Eye (tissue), 1 donor: ENCODE data around the gene FKBP10.
"Not testable (repeated sequence)": the region's sequence is repeated elsewhere in the genome, so short reads cannot be mapped to it uniquely, and the experiment has no call there.

Experiments used
- DNase-seq: peaks from one replicate; pipeline ENCODE4 v3.0.0-alpha.2; 2015

Gene FKBP10

DNA sequence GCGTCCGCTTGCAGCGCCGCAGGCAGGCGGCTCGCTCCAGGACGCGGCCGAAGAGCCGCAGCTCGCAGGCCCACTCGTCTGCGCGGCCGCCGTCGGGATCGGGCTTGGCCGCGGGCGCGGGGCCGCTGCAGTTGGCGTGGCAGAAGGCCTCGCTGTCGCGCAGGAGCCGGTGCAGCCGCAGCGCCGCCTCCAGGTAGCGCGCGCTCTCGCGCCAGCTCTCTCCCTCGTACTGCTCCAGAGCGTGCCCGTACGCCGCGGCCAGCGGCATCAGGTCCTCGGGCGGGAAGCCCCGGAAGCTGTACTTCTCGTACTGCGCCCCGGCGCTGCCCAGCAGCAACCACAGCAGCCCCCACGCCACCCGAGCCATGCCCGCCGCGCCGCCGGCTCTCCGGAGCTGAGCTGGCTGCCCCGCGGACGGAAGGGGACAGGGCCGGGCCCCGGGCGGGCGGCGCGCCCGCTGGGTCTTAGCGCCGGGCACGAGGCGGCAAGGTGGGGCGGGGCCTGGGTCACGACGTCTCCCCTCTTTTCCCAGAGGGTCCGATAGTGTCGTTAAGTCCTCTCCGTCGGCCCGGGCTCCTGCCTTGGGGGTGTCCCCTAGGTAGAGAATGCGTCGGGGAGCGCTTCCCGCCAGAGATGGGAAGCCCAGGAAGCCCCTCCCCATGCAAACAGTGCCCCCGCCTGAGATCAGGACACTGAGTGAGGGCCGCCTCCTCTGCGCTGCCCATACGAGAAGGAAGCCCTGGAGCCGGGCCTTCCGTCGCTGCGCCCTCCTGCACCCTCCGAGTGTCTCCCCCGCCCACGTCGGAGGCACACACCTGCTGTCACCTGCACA lies 1.0 kb upstream of the FKBP10 start, which contains the start of gene P3H4:
P3H4 (minus strand) TSS at position 401 of the 832 bp plus-strand sequence; CDS start at position 367, 34 bp downstream.
- DNase-seq: peak; percentile 95

DNA sequence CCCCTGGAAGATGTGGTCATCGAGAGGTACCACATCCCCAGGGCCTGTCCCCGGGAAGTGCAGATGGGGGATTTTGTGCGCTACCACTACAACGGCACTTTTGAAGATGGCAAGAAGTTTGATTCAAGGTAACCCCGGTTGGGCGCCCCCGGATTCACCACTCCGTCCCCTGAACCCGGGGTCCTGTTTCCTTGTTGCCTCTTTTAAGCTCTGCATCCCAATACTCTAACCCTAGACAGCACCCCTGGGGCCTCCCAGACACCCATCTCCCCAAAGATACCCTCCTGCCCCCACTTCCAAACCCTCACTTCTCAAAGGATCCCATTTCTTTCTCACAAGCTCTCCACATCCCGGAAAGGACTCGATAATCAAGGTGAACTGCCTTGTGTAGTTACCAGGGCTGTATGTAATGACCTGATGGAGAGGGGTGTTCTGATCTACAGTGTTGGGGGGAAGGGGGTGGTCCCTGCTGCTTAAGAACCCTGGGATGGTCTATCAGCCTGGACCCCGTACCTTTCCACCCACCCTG lies 412 bp downstream of the FKBP10 start:
- no peak for DNase-seq

DNA sequence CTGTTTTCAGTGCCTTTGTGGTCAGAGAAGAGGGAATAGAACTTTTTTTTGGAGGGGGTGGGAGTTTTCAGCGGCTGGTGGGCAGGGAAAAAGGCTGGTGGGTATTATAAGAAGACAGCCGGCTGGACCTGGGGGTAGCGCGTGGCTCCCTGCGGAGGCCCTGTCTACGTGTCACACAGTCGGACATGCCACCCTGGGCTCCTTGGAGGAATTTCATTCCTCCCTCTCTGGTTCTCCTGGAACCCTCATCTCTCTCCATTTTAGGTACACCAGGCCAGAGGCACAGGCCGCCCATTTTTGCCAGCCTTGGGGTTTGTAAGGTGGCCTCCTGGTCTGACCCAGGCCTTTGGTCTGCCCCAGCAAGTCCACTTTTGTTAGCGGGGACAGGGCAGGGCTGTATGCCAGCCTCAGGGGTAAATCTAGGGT lies 908 bp downstream of the FKBP10 start:
- DNase-seq: no peak

DNA sequence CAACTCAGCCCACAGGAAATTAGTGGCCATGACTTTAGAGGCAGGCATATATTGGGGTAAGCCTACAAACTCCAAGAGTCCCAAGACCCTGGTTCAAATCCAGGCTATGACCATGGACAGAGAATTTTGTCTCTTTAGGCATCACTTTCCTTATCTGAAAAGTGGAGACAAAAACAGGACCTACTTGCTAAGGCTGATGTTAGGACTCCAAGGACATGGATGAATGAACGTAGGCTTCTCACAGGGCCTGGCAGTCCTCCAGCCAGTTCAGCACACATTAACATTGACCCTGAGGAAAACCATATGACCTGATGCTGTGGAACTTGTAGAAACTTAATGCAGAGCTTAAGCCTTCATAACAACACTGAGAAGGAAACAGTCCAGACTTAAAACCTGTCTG lies 1.4 kb downstream of the FKBP10 start:
- no peak for DNase-seq

DNA sequence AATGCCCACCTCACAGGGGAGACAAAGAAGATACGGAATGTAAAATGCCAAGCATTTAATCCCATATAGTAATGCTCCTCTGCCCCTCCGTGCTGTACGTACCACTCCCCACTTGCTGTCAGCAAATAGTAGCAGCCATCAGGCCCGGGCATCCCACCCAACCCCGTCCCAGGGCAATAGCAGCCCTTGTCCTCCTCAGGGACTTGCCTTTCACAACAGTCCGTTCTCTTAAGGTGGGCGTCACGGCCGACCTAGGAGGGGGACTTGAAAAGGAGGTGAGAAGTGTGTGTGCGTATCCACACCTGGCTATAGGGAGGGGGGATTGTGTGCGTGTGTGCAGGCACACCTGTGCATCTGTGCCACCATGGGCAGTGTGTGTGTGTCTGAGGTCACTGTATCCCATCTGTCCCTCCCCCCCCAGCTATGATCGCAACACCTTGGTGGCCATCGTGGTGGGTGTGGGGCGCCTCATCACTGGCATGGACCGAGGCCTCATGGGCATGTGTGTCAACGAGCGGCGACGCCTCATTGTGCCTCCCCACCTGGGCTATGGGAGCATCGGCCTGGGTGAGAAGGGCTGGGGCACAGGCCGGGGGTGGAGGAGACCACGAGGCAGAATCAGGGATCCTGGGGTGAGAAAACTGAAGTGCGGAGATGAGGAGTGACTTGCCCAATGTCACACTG lies 4.0 kb downstream of the FKBP10 start:
- DNase-seq: no peak

DNA sequence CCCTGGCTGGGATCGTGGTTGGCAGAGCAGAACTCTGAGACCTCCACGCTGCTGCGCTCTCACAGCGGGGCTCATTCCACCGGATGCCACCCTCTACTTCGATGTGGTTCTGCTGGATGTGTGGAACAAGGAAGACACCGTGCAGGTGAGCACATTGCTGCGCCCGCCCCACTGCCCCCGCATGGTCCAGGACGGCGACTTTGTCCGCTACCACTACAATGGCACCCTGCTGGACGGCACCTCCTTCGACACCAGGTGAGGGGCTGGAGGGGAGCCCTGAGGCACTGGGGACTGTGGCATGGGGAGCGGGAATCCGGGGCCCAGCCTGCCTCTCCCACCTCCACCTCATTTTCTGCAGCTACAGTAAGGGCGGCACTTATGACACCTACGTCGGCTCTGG lies 5.2 kb downstream of the FKBP10 start:
- DNase-seq: no peak

DNA sequence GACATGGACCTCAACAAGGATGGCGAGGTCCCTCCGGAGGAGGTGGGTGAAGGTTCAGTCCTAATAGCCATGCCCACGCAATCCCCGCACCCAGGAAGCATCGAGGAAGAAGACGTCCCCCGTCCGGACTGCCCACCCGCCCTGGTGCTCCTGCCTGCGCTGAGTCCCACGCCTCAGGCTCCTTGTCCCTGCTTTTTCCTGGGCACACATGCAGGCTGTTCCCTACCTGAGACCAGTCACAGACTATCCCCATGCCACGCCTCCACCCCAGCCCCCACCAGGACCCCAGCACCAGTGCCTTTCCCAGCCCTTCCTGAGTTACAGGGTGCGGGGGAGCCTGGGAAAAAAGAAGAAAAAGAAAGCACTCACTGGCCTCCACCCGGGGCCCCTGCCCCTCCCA lies 9.0 kb downstream of the FKBP10 start:
- no peak for DNase-seq

DNA sequence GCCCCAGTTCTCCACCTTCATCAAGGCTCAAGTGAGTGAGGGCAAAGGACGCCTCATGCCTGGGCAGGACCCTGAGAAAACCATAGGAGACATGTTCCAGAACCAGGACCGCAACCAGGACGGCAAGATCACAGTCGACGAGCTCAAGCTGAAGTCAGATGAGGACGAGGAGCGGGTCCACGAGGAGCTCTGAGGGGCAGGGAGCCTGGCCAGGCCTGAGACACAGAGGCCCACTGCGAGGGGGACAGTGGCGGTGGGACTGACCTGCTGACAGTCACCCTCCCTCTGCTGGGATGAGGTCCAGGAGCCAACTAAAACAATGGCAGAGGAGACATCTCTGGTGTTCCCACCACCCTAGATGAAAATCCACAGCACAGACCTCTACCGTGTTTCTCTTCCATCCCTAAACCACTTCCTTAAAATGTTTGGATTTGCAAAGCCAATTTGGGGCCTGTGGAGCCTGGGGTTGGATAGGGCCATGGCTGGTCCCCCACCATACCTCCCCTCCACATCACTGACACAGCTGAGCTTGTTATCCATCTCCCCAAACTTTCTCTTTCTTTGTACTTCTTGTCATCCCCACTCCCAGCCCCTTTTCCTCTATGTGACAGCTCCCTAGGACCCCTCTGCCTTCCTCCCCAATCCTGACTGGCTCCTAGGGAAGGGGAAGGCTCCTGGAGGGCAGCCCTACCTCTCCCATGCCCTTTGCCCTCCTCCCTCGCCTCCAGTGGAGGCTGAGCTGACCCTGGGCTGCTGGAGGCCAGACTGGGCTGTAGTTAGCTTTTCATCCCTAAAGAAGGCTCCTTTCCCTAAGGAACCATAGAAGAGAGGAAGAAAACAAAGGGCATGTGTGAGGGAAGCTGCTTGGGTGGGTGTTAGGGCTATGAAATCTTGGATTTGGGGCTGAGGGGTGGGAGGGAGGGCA lies 9.7 kb downstream of the FKBP10 start:
- no peak for DNase-seq

DNA sequence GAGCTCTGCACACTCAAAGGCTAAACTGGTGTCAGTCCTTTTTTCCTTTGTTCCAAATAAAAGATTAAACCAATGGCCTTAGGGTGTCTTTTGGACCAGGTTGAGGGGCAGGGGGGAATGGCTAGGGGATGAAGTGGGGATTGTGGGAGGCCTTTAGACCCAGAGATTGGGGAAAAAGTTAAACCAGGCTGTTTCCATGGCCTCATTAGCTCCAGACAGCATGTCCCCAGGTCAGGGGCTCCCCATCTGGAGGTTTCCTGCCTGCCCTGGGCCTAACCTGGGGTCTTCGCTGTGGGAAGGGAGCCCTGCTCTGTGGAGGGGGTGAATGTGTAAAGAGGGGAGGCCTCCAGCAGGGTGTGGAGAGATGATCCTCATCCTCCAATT lies 10.3 kb downstream of the FKBP10 start:
- DNase-seq: no peak

DNA sequence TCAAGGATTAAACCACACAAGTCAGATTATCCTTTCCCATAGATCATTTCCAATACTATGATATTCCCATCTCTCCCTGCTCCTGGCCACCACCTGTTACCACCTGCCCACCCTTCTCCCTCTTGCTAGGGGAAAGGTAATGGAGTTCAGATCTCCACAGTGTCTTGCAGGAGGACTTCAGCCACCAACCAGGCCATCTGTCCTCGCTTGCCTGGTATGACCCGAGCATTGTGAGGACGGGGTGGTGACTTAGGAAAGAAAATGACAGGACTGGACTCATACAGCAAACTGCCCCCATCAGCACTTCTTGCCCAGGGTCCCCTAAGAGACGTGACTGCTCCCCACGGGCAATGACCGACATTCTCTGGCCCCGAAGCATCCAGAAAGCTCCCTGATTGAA lies 10.8 kb downstream of the FKBP10 start:
- DNase-seq: no peak

DNA sequence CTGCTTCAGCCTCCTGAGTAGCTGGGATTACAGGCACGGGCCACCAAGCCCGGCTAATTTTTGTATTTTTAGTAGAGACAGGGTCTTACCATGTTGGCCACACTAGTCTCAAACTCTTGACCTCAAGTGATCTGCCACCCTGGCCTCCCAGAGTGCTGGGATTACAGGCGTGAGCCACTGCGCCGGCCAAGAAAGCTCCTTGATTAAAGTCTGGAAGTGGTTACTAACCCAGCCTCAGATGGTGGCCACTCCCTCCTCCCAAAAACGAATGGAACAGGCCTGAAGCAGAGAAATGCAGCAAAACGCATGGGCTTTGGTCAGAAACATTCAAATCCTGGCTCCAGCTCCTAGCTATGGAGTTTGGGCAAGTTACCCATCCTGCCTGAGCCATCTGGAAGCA lies 11.3 kb downstream of the FKBP10 start:
- no peak for DNase-seq

DNA sequence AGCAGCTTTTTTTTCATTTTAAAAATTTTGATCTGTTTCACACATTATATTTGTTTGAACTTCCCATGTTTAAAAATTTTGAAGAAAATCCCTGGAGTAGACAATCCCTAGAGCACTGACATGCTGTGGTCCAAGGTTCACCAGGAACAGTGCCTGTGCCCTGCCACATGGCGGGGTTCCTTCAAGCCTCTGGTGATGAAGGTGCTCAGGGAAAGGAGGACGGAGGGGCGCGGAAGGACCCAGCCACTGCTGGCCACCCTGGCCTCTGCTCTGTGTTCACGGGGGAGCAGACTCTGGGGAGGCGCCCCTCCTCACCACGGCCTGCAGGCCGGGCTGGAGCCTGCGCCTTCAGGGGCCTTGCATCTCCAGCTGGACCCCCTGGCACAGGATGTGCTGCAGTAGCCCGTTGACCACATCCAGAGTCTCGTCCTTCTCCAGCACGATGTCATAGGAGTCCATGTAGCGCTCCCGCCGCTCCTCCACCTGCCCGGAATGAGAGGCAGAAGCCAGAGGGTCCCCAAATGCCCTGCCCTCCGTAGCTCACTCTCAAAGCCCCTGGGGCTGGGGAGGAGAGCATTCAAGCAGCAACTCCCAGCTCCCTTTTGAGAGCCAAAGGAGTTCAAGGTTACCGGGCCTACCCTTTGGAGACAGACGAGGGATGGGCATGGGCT lies 12.5 kb downstream of the FKBP10 start:
- no peak for DNase-seq

DNA sequence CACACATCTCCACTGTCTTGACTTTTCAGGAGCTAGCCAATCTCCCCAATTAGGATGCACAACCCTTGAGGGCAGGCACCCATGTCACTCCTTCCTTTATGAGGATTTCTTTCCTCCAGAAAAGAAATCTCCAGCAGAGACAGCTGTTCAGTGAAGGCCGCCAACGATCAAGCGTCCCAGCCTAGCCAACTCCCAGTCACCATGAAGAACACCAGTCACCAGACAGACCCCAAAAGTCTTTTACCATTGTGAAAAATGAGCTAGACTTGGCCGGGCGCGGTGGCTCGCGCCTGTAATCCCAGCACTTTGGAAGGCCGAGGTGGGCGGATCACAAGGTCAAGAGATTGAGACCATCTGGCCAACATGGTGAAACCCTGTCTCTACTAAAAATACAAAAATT lies 17.2 kb downstream of the FKBP10 start:
- DNase-seq: not testable (repeated sequence)

DNA sequence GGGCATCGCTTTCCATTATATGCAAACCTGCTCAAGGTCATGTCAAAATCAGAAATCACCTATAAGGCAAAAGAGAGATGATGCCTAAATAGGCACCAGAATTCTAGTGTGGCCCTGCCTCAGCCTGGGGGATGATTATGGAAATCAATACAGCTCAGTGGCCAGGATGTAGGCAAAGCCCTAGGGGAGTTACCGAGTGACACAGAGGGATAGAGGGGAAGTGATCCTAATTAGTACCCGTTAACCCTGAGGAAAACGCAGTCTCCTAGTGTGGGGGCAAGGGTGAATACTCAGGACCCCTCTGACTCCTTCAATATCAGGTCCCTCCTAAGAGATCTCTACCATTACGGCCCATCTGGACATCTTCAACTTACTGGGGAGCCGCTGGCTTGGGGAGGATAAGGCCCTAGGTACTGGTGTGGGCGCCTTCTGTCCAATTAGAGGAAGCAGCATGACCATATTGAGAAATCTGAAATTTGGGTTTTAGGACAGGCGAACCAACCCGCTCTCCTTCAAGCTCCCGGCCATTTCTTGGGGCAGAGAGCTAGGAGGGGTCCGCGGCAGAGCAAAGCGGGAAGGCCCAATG lies 22.5 kb downstream of the FKBP10 start:
- peak; percentile 43 for DNase-seq

DNA sequence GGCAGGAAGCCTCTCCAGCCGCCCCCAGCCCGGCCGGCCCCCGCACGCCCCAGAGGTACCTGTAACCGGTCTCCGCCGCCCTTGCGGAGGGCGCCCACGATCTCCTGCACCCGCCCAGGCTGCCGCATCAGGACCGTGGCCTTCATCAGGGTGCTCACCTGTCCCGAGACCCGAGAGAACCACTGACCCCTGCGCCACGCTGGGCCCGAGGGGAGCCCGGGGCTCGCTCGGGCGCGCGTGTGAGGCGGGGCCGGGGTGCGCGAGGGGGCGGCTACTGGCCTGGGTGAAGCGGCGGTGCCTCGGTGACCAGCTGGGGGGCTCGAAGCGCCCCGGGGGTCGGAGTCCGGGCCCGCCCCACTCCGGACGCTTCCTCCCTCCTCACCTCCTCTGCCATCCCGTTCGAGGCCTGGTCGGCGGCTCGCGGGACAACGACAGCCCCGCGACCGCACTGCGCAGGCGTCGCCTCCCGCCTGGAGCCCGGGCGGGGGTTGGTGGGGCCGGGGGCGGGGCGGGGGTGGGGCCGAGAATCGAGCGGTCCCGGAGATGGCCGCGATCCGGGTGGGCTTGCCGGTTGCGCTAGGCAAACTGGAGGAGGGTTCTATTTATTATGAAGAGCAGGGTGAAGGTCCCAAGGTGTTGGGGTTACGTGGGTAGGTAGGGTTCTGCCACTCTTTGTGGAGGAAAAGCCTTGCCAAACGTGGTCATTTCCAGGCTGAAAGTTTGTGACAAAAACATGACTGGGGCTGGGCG lies 23.2 kb downstream of the FKBP10 start, which contains the start of gene NT5C3B:
NT5C3B (minus strand) TSS at position 433 of the 750 bp plus-strand sequence; CDS start at position 394, 39 bp downstream.
- DNase-seq: peak; percentile 82

DNA sequence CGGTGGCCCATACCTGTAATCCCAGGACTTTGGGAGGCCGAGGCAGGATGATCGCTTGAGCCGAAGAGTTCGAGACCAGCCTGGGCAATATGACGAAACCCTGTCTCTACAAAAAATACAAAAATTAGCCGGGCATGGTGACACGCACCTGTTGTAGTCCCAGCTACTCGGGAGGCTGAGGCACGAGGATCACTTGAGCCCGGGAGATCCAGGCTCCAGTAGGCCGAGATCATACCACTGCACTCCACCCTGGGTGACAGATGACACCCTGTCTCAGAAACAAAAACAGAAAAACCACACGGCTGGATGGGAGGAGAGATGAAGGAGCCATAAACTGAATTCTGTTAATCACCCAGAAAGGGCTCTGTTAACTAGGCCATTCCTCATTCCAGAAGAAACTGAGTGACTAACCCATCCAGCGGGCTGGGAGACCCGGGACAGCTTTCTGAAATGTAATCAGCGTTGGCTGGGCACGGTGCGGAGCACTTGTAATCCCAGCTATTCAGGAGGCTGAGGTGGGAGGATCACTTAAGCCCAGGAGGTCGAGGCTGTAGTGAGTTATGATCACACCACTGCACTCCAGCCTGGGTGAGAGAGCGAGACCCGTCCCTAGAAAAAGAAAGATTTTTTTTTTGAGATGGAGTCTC lies 23.9 kb downstream of the FKBP10 start:
- no peak for DNase-seq

DNA sequence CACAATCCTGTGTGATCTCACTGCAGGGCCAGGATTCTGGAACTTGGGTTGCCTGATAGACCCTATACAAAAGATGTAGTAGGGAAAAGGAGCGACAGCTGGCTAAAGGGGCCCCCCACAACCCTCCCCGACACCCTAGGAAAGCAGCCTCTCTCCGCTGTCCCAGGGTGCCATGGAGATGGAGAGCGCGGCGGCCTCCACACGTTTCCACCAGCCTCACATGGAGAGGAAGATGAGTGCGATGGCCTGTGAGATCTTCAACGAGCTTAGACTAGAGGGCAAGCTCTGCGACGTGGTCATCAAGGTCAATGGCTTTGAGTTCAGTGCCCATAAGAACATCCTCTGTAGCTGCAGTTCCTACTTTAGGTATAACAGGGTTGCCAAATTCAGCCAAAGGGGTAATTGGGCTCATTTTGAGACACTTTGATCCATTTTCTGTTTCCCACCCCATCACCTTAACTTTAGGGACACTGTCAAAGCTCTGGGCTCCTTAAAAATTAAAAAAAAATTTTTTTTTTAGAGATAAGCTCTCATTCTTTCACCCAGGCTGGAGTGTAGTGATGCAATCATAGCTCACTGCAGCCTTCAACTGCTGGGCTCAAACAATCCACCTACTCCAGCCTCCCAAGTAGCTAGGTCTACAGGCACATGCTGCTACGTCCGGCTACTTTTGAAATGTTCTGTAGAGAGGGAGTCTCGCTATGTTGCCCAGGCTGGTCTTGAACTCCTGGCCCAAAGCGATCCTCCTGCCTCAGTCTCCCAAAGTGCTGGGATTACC lies 25.1 kb downstream of the FKBP10 start, which contains the start of gene KLHL10:
KLHL10 (plus strand) TSS at position 65 of the 778 bp plus-strand sequence; CDS start at position 173, 108 bp downstream.
- DNase-seq: no peak

DNA sequence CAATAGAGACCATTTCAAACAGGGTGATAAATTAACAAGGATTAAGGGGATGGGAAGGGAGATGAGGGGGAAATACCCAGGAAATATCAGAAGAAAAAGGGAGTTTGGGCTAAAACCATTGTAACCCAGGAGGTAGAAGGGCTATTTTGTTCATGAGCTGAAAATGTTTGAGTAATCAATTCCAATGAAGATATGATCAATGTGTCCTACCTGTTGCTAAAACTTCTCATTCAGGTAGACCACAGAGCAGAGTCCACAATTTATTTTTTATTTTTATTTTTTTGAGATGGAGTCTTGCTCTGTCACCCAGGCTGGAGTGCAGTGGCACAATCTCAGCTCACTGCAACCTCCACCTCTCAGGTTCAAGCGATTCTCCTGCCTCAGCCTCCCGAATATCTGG lies 26.6 kb downstream of the FKBP10 start:
- not testable (repeated sequence) for DNase-seq

DNA sequence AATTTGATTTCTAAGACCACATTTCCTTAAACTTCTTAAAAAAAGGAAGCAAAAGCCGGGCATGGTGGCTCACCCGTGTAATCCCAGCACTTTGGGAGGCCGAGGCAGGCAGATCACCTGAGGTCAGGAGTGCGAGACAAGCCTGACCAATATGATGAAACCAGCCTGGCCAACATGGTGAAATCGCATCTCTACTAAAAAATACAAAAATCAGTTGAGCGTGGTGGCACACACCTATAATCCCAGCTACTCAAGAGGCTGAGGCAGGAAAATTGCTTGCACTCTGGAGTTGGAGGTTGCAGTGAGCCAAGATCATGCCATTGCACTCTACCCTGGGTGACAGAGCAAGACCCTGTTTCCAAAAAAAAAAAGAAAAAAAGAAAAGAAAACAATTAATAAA lies 28.0 kb downstream of the FKBP10 start:
- DNase-seq: not testable (repeated sequence)
